Mononuclear cell (primary cell): Measurements from ENCODE around the gene CAMP. TPM values are rescaled to one million over a fixed set of nuclear protein-coding genes. Genes with fewer than 3 reads are reported as not detected.
A peak's percentile ranks its signal among the peaks of the same experiment; 100 is the strongest.

Experiments used
- H3K27me3 ChIP-seq: 2 replicates; pipeline ENCODE4 v1.6.0; 2011; ENCODE audit warnings: low read length, control low read depth; ENCODE audit not compliant: insufficient read depth
- H3K4me1 ChIP-seq: 2 replicates; pipeline ENCODE4 v1.5.1; 2011; ENCODE audit warnings: mild to moderate bottlenecking, low read length, control low read depth; ENCODE audit not compliant: insufficient read depth
- H3K4me3 ChIP-seq: 2 replicates; pipeline ENCODE4 v1.5.1; 2011; ENCODE audit warnings: mild to moderate bottlenecking, low read length, moderate library complexity
- H3K9me3 ChIP-seq: 2 replicates; pipeline ENCODE4 v1.5.1; 2011; ENCODE audit warnings: low read depth, mild to moderate bottlenecking, control low read depth, low read length
- total RNA-seq: library from RNA; depleted of rRNA; stranded (reverse); fragments of >200 nt; gene quantifications from one replicate; pipeline ENCODE4 v1.2.3, GENCODE V29; 2012

Gene CAMP, protein sequence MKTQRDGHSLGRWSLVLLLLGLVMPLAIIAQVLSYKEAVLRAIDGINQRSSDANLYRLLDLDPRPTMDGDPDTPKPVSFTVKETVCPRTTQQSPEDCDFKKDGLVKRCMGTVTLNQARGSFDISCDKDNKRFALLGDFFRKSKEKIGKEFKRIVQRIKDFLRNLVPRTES
- total RNA-seq, result not detected

DNA sequence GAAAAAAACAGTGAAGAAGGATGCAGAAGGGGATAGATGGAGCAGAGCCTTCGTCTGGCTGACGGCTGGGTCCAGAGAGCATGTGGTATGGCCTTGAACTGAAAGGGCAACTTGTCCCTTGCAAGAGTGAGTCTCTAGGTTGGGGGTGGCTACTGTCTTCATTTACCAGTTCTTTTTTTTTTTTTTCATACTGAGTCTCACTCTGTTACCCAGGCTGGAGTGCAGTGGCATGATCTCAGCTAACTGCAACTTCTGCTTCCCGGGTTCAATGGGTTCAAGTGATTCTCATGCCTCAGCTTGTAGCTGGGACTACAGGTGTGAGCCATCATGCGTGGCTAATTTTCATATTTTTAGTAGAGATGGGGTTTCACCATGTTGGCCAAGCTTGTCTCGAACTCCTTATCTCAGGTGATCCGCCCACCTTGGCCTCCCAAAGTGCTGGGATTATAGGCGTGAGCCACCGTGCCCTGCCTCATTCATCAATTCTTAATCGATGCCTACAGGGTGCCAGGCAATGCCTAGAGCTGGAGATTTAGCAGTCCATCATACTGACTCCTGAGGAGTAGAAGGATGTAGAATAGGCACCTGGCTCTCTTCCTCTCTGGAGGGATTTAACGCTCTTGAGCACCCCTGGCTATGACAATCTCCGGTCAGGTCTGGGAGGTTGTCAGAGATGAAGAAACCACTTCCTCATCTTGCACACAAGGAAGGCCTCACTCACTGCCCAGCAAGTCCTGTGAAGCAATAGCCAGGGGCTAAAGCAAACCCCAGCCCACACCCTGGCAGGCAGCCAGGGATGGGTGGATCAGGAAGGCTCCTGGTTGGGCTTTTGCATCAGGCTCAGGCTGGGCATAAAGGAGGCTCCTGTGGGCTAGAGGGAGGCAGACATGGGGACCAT, at the start of gene CAMP:
CAMP (plus strand) TSS at position 880 of the 898 bp plus-strand sequence; CDS start at position 897, 17 bp downstream.
- peaks cover 79% of the 10 kb centered on the region for H3K4me1 ChIP-seq
- no peaks in the 10 kb centered on the region for H3K27me3 ChIP-seq
- no peak within 1 kb of the TSS for H3K4me3 ChIP-seq
- no peaks in the 10 kb centered on the region for H3K9me3 ChIP-seq

DNA sequence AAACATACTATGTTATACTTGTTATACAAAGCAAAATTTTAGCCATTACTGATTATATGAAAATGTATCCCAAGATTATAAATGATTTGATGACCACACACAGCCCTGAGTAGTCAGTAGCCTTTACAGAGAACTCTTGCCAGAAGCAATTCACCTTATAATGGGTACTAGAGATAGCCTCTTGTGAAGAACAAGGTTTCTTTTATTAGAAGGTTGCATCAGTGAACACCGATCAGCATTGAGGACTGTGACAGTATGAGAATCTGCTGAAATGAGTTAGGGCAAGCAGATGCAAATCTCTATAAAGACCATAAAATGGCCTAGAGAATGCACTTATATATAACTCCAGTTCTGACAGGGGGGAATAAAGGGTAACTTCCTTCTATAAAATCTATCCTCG, 45.2 kb upstream of the CAMP start:
- H3K9me3 ChIP-seq, result no peaks in the 10 kb centered on the region
- H3K4me3 ChIP-seq, result no peak overlapping the region
- H3K4me1 ChIP-seq, result no peaks in the 10 kb centered on the region
- no peaks in the 10 kb centered on the region for H3K27me3 ChIP-seq

DNA sequence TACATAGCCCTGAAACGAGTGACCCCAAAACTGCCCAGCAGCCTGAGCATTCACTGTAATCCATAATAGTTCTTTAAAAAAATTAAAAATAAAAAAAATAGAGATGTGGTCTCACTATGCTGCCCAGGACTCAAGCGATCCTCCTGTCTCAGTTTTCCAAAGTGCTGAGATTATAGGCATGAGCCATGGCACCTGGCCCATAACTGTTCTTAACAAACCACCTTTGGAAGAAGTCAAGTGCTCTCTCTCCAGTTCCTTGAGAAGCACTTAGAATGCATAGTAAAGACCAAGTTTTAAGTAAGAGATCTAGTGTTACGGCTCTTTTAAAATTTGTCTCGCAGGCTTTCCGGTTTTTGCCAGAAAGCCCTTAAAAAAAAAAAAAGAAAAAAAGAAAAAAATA, 43.3 kb upstream of the CAMP start:
- Histone ChIP-seq H3K9me3 (no peaks in the 10 kb centered on the region), H3K27me3 (no peaks in the 10 kb centered on the region), H3K4me1 (no peaks in the 10 kb centered on the region), H3K4me3 (no peak overlapping the region)

DNA sequence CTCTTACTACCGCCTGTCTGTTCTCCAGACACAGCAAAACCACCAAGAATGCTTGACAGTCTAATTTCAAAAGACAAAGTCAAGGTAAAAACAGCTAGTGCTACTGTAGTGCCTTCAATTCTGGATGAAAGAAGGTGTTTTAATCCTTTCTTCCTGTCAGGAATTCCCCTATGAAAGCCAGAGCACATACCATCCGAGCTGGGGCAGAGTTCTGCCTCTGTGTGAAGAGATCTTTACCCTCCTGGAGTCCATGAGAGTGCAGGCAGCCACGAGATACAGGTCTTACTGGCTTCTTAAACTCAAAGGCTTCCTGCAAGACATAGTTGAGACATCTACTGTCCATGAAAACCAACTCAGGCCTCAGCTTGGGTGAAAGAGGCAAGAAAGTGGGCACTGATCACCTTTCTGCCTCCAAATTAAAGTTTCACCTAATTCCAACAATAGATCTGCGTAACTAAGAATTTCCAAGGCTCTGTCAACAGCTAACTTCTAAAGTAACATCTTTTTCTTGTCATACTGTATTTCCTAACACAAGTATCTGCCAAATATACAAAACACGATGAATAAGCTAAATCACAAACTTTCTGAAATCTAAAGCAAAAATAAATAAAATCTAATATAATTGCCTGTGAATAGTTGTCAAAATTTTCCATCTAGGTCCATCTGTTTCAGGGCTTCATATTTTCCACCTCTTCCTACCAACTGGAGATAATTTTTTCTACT, 42.6 kb upstream of the CAMP start:
- Histone ChIP-seq H3K27me3 (no peaks in the 10 kb centered on the region), H3K9me3 (no peaks in the 10 kb centered on the region), H3K4me3 (no peak overlapping the region), H3K4me1 (no peaks in the 10 kb centered on the region)

DNA sequence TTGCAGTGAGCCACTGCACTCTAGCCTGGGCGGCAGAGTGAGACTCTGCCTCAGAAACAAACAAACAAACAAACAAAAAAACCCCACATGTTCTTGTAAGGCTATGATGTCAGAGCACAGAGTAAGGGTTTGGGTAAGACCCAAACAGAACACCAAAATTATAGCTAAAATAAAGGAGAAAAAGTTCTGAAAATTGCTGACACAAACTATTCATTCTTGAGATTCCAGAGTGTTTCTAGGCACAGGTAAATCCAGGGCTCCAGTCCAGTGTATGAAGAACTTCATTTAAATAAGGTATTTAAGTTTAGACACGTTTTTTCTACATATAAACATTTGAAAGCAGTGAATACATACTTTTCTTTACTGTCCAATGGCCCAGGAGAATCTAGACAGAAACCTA, 39.0 kb upstream of the CAMP start:
- Histone ChIP-seq H3K4me3 (no peak overlapping the region), H3K9me3 (no peaks in the 10 kb centered on the region), H3K27me3 (no peaks in the 10 kb centered on the region), H3K4me1 (peaks cover 20% of the 10 kb centered on the region)

DNA sequence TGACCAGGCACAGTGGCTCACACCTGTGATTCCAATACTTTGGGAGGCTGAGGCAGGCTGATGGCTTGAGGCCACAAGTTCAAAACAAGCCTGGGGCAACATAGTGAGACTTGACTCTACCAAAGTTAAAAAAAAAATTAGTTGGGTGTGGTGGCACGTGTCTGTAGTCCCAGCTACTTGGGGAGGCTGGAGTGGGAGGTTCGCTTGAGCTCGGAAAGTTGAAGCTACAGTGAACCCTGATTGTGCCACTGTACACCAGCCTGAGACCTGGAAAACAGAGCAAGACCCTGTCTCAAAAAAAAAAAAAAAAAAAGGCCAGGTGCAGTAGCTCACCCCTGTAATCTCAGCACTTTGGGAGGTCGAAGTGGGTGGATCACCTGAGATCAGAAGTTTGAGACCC, 38.2 kb upstream of the CAMP start:
- Histone ChIP-seq H3K4me1 (peaks cover 20% of the 10 kb centered on the region), H3K9me3 (no peaks in the 10 kb centered on the region), H3K4me3 (no peak overlapping the region), H3K27me3 (no peaks in the 10 kb centered on the region)

DNA sequence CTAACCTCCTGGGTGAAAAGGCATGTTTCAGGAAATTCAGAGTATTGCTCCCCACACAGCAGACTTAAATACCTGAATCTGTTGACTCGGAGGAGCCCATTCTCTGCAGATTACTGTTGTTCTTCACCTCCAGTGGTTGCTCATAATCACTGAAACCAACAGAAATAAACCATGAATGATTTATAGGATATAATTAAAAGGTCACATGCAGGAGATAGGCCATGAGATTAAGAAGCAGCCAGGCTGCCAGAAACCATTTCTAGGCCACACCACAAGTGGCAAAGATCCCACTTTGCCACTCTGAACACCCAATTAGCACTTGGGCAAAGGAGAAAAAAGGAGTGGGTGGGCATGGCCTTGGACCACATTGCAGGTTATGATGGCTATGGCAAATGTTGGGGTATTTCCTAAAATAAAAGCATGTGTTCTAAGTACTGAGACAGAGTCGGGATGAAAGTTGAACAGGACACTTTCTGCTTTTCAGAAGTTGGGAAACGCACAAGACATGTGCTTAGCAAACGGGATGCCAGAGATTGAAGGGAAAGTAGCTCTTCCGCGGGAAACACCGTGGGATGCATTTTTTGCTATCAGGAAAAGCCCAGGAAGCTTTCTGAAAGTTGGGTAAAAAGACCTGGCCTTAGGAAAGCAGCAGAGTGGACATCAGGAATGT, 36.5 kb upstream of the CAMP start:
- Histone ChIP-seq H3K27me3 (no peaks in the 10 kb centered on the region), H3K4me1 (peaks cover 20% of the 10 kb centered on the region), H3K4me3 (no peak overlapping the region), H3K9me3 (no peaks in the 10 kb centered on the region)

DNA sequence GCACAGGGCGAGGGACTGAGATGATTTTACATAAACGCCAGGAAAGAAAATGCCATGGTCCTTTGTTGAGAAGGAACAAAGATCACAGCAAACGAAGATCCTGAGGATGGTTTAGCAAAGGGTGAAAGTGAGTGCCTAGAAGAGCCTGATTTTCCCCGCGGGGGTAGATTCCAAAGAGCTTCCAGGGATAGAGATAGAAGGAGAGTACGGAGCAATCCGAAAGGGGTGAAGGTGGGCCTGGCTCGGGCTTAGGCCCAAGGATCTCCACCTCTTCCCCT, 36.1 kb upstream of the CAMP start:
- no peaks in the 10 kb centered on the region for H3K9me3 ChIP-seq
- peak overlapping the region; percentile 73 for H3K4me3 ChIP-seq
- peaks cover 20% of the 10 kb centered on the region for H3K4me1 ChIP-seq

DNA sequence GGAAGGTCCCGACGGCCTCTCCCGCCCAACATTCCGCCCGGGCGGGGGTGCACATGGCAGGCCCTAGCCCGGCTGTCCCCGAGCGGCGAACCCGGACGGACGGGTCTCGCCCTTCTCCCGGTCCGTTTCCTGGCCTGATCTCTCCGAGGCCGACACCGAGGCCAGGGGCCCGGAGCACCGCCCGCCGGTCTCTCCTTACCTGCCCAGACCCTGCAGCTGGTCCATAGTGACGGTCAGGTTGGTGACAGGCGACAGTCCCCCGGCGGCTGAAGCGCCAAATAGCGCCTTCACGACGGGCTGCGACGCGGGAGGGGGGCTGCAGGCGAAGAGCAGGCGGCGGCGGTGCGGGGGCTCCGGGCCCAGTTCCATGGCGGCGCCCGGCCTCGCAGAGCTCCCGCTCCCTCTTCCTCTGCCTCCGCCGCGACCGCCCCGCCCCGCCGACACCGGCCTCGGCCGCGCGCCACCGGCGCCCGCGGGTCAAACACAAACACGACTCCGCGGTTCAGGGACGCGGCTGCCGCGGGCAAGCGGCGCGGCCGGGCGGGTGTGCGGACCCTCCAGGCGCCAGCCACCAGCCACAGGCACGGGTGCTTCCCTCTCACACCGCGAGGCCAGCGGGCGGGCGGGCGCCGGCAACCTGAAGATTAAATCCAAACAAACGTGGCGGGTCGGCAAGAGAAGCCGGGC, 35.6 kb upstream of the CAMP start:
- H3K27me3 ChIP-seq, result no peaks in the 10 kb centered on the region

More for the DNA sequence above, 36.1 kb upstream of the CAMP start:
- H3K27me3 ChIP-seq, result no peaks in the 10 kb centered on the region

DNA sequence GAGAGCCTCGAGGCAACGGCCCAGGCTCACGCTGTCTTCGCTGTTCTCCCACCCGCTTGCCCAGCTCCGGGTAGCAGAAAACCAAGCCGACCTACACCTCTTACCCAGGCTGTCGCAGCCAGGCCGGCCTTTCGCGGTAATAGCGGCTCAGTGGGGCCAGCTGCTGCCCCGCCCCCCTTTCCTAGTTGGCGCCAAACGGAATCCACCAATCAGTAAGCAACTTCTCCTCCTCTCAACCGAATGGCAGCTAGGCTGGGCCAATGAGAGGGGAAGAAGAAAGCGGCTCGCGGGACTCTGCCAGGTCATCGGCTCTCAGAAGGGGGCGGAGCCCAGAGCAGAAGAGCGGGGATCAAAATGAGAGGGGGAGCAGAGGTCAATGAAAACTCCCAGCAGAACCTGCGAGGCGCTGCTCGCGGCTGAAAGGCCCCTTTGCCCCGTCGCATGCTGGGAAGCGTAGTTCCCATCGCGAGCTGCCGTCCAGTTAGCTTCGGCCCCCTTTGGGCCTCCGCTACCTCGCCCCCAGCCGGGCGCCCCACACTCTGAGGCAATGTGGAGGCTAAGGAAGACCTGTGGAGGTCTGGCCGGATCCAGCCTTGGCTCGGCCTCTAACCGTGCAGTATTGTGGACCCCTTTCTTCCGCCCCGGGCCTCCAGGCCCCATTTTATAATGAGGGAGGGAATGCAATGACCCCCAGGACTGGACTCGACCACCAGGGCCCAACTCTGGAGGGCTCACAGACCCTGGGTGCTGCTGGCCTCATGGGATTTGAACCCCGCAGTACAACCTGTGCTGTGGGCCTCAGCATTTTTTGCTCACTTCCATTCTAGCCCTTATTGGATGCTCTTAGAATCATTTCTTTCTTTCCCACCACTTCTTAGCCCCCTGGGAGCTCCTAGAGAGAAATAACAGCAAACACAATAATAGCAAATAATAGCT, 34.8 kb upstream of the CAMP start, which contains the start of gene CDC25A:
CDC25A (minus strand) TSS at position 152 of the 936 bp plus-strand sequence. CDS start 470 bp downstream, outside the sequence.
- Histone ChIP-seq H3K4me3 (peak within 1 kb of the TSS; percentile 73), H3K27me3 (no peaks in the 10 kb centered on the region), H3K4me1 (peaks cover 20% of the 10 kb centered on the region), H3K9me3 (no peaks in the 10 kb centered on the region)

More for the DNA sequence above, 35.6 kb upstream of the CAMP start:
- H3K4me1 ChIP-seq, result peaks cover 20% of the 10 kb centered on the region
- H3K4me3 ChIP-seq, result peak overlapping the region; percentile 73
- no peaks in the 10 kb centered on the region for H3K9me3 ChIP-seq

DNA sequence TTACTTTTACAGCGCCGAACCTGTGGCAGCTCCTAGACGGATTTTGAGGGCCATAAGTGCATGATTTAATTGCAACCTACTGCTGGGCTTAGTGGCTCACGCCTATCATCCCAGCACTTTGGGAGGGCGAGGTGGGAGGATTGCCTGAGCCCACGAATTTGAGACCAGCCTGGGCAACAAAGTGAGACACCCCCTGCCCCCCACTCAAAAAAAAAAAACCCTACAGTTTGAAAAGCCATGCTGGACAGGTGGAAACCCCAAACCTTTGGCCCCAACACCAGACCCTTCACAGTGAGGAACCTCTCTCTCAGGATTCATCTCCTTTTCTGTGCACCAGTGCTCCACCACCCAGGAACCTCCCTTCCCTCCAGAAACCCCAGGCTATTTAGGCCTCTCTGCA, 34.0 kb upstream of the CAMP start:
- peaks cover 20% of the 10 kb centered on the region for H3K4me1 ChIP-seq
- H3K4me3 ChIP-seq, result no peak overlapping the region
- no peaks in the 10 kb centered on the region for H3K27me3 ChIP-seq
- no peaks in the 10 kb centered on the region for H3K9me3 ChIP-seq

DNA sequence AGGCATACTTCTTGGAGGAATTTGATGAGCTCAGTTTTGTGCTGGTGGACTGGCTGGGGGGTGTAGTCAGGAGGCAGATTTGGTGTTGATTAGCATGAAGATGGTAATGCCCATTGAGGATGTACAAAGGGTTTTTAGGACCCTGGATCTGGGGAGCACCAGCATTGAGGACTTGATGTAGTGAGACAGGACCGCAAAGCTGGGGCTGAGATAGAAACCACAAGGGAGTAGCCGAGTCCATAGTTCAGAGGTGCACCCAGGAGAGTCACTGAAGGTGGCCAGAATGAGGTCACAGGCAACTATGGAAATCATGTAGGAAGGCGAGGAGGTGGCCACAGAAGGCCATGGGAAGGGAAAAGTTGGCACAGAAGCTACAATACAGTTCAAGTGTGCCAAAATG, 32.4 kb upstream of the CAMP start:
- Histone ChIP-seq H3K9me3 (no peaks in the 10 kb centered on the region), H3K27me3 (no peaks in the 10 kb centered on the region), H3K4me3 (no peak overlapping the region), H3K4me1 (peaks cover 25% of the 10 kb centered on the region)

DNA sequence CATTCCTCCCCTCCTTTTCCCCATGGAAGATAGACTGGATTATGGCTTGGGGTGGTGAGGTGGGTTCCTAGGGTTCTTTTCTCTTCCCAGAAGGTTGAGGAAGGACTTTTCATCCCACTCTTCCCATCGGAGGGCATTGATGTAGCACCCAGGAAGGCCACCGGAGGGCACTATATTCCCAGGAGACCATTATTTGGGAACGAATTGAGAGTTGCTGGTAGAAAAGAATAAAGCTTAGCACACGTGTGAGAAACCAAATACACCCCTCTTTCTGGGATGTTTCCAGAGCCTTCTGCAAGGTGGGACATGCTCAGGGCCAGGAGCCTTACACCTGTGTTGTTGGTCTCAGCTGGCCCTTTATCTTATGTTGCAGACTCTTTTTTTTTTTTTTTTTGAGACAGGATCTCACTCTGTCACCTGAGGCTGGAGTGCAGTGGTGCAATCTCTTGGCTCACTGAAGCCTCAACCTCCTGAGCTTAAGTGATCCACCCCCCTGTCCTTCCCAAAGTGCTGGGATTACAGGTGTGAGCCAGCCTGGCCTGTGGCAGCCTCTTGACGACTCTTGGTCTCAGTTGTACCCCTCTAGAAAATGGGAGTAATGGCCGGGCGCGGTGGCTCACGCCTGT, 28.7 kb upstream of the CAMP start:
- Histone ChIP-seq H3K27me3 (no peaks in the 10 kb centered on the region), H3K4me3 (no peak overlapping the region), H3K9me3 (no peaks in the 10 kb centered on the region), H3K4me1 (peaks cover 16% of the 10 kb centered on the region)
